ENCODE measurements around the gene GAS6.

Gene GAS6

GRCh38 chr13:113848020-113848419, 15.9 kb downstream of the GAS6 start:
- in situ Hi-C loops (cut with MboI; ENCODE audit: low sequenced_read_pairs, unreplicated experiment), result no loop called here
- no peak for TF ChIP-seq CTCF (IDR thresholded peaks at IDR 0.05; ENCODE audit: borderline replicate concordance, control extremely low read depth, extremely low read depth, insufficient read depth, missing control alignments)
- DNase-seq (ENCODE audit: low spot score), result no peak

GRCh38 chr13:113846636-113847318, 17.1 kb downstream of the GAS6 start:
- in situ Hi-C loops (cut with MboI; ENCODE audit: low sequenced_read_pairs, unreplicated experiment), result no loop called here
- DNase-seq (ENCODE audit: low spot score), result no peak
- no peak for TF ChIP-seq CTCF (IDR thresholded peaks at IDR 0.05; ENCODE audit: borderline replicate concordance, control extremely low read depth, extremely low read depth, insufficient read depth, missing control alignments)

- in situ Hi-C loops (cut with MboI; ENCODE audit: low sequenced_read_pairs, unreplicated experiment), result no loop called here
- DNase-seq (ENCODE audit: low spot score), result no peak
- TF ChIP-seq CTCF (IDR thresholded peaks at IDR 0.05; ENCODE audit: borderline replicate concordance, control extremely low read depth, extremely low read depth, insufficient read depth, missing control alignments), result no peak
Observed at GRCh38 chr13:113845723-113846635, 17.9 kb downstream of the GAS6 start.

- no peak for DNase-seq (ENCODE audit: low spot score)
Observed at GRCh38 chr13:113845055-113845454, 18.8 kb downstream of the GAS6 start.

GRCh38 chr13:113843864-113844556, 19.9 kb downstream of the GAS6 start:
- in situ Hi-C loops (cut with MboI; ENCODE audit: low sequenced_read_pairs, unreplicated experiment), result no loop called here
- DNase-seq (ENCODE audit: low spot score), result no peak
- no peak for TF ChIP-seq CTCF (IDR thresholded peaks at IDR 0.05; ENCODE audit: borderline replicate concordance, control extremely low read depth, extremely low read depth, insufficient read depth, missing control alignments)

More at GRCh38 chr13:113845055-113845454, 18.8 kb downstream of the GAS6 start:
- in situ Hi-C loops (cut with MboI; ENCODE audit: low sequenced_read_pairs, unreplicated experiment), result no loop called here
- TF ChIP-seq CTCF (IDR thresholded peaks at IDR 0.05; ENCODE audit: borderline replicate concordance, control extremely low read depth, extremely low read depth, insufficient read depth, missing control alignments), result no peak

- in situ Hi-C loops (cut with MboI; ENCODE audit: low sequenced_read_pairs, unreplicated experiment), result no loop called here
- TF ChIP-seq CTCF (IDR thresholded peaks at IDR 0.05; ENCODE audit: borderline replicate concordance, control extremely low read depth, extremely low read depth, insufficient read depth, missing control alignments), result no peak
- DNase-seq (ENCODE audit: low spot score), result no peak
Observed at GRCh38 chr13:113843063-113843654, 20.7 kb downstream of the GAS6 start.
